ENCODE results near the gene KRTAP10-11. TPM values are rescaled to one million over a fixed set of nuclear protein-coding genes. Genes with fewer than 3 reads are reported as not detected.

The KRTAP10-11 gene
- total and polyA plus RNA-seq, 7 donors = not detected

DNA sequence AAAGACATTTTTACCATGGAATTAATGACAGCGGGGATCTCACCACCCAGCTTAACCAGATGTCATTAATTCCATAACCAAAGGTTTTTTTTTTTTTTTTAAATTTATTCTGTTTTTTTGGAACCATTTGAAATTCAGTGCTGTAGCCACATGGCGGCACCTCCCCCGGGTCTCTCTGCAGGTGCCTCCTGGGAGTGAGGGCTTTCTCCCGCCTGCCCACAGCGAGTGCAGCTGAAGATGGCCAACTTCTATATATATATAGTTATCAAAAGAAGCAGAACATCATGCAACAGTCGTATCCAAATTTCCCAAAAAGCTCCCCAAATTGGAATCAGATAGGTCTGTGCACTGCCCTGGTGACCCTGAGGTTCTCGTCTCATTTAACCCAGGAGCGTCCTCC lies 30.7 kb upstream of the KRTAP10-11 start:
- H3K4me3 ChIP-seq = no peak overlapping the region
- TF ChIP-seq, protein P1, sequence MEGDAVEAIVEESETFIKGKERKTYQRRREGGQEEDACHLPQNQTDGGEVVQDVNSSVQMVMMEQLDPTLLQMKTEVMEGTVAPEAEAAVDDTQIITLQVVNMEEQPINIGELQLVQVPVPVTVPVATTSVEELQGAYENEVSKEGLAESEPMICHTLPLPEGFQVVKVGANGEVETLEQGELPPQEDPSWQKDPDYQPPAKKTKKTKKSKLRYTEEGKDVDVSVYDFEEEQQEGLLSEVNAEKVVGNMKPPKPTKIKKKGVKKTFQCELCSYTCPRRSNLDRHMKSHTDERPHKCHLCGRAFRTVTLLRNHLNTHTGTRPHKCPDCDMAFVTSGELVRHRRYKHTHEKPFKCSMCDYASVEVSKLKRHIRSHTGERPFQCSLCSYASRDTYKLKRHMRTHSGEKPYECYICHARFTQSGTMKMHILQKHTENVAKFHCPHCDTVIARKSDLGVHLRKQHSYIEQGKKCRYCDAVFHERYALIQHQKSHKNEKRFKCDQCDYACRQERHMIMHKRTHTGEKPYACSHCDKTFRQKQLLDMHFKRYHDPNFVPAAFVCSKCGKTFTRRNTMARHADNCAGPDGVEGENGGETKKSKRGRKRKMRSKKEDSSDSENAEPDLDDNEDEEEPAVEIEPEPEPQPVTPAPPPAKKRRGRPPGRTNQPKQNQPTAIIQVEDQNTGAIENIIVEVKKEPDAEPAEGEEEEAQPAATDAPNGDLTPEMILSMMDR (IDR thresholded peaks at IDR 0.05) = no peak
- WGBS, 3 donors = 60 to 64% (median 62%) methylated on average over 8 of the region's 8 CpGs
- DNase-seq = no peak
- no peaks in the 10 kb centered on the region for H3K9me3 ChIP-seq
- intact Hi-C loops (cut with DNase I) = no loop called here
- H3K27ac ChIP-seq = no peak overlapping the region
- ATAC-seq = no peak
- H3K27me3 ChIP-seq (ENCODE audit: insufficient read depth in 3 of 3, low read length in 2 of 3) = peaks cover 0 to 39% (median 13%) of the 10 kb centered on the region in 3 donors
- H3K36me3 ChIP-seq (ENCODE audit: insufficient read depth in 1 of 2, low read depth in 1 of 2) = no peaks in the 10 kb centered on the region
- H3K4me1 ChIP-seq = no peaks in the 10 kb centered on the region

DNA sequence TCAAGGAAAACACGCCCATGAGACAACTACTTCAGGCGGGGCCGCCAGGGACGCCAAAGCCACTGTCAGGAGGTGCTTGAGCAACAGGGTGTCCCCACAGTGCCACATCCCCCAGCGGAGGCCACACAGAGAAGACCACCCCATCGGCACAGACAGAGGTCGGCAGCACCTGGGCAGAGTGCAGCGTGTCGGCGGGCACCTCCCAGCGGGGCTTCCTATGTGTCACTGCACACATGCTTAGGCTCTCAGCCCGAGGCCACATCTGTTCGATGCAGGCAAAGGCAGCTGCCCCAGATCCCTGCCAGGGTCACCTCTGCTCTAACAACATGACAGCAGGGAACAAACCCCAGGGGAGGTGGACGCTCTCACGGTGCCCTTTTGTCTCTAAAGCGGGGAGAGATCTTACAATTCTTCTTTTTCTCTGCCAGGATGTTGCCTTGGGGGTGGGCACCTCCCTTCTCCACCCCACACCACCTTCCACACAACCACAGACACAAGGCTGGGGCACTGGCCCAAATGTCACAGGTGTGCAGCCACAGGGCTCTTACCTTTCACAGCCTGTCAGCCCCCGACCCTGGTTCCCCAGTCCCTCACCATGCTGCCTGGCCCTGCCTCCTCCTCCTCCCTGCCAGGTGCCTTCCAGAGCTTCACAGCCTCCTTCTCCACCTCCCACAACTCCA lies 30.2 kb upstream of the KRTAP10-11 start:
- ATAC-seq (no peak), DNase-seq (peak in 1 of 2 donors; percentile 47)
- Histone ChIP-seq H3K36me3 (ENCODE audit: insufficient read depth in 1 of 2, low read depth in 1 of 2) (no peaks in the 10 kb centered on the region), H3K27ac (no peak overlapping the region), H3K27me3 (ENCODE audit: insufficient read depth in 3 of 3, low read length in 2 of 3) (peaks cover 0 to 39% (median 13%) of the 10 kb centered on the region in 3 donors), H3K4me1 (no peaks in the 10 kb centered on the region), H3K9me3 (no peaks in the 10 kb centered on the region), H3K4me3 (no peak overlapping the region)
- 43 to 44% (median 44%) methylated on average over 17 of the region's 17 CpGs for WGBS, 3 donors
- intact Hi-C loops (cut with DNase I) = no loop called here
- TF ChIP-seq, protein P1 (IDR thresholded peaks at IDR 0.05) = no peak

DNA sequence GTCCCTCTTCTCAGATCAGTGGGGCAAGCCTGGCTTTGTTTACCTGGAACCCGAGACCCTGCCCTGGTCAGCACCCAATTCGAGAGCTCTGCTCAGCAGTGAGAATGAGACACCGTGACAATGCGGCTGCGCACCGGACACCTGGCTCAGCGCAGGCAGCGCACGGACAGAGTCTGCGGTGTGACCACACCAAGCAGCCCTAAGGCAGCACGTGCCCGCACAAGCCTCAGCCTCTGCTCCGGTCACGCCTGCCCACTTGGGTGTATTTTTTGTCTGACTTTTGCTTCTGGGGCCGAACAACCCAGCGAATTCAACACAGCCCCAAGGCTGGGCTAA lies 29.7 kb upstream of the KRTAP10-11 start:
- TF ChIP-seq, protein P1 (IDR thresholded peaks at IDR 0.05) = no peak
- no peaks in the 10 kb centered on the region for H3K4me1 ChIP-seq
- intact Hi-C loops (cut with DNase I) = no loop called here
- 53 to 71% (median 64%) methylated on average over 16 of the region's 16 CpGs for WGBS, 3 donors
- DNase-seq = no peak
- no peak overlapping the region for H3K4me3 ChIP-seq
- H3K36me3 ChIP-seq (ENCODE audit: insufficient read depth in 1 of 2, low read depth in 1 of 2) = no peaks in the 10 kb centered on the region
- ATAC-seq = no peak
- H3K27ac ChIP-seq = no peak overlapping the region
- peaks cover 0 to 39% (median 13%) of the 10 kb centered on the region in 3 donors for H3K27me3 ChIP-seq (ENCODE audit: insufficient read depth in 3 of 3, low read length in 2 of 3)
- H3K9me3 ChIP-seq = no peaks in the 10 kb centered on the region

DNA sequence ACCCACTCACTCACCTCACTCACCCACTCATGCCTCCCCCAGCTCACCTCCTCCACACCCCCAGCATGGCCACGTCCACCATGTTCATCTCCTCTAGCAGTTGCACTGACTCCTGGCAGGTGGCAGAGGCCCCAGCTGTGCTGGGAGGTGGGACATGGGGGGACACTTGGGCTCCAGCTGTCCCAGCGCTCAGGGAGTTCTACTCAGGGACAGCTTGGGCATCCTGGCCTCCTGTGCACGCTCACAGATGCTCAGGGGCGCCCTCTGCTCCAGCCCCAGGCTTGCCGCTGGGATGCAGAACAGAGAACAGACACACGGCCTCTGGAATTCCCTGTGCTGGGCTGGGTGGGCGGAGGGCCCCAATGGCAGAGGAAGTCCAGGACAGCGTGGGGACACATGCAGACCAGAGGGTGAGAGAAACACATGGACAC lies 29.1 kb upstream of the KRTAP10-11 start:
- H3K4me3 ChIP-seq = no peak overlapping the region
- WGBS, 3 donors = 40 to 52% (median 45%) methylated on average over 8 of the region's 8 CpGs
- DNase-seq = no peak
- ATAC-seq = no peak
- TF ChIP-seq, protein P1 (IDR thresholded peaks at IDR 0.05) = no peak
- H3K4me1 ChIP-seq = no peaks in the 10 kb centered on the region
- intact Hi-C loops (cut with DNase I) = no loop called here
- H3K27ac ChIP-seq = no peak overlapping the region
- no peaks in the 10 kb centered on the region for H3K36me3 ChIP-seq (ENCODE audit: insufficient read depth in 1 of 2, low read depth in 1 of 2)
- H3K27me3 ChIP-seq (ENCODE audit: insufficient read depth in 3 of 3, low read length in 2 of 3) = peaks cover 0 to 39% (median 8%) of the 10 kb centered on the region in 3 donors
- no peaks in the 10 kb centered on the region for H3K9me3 ChIP-seq

DNA sequence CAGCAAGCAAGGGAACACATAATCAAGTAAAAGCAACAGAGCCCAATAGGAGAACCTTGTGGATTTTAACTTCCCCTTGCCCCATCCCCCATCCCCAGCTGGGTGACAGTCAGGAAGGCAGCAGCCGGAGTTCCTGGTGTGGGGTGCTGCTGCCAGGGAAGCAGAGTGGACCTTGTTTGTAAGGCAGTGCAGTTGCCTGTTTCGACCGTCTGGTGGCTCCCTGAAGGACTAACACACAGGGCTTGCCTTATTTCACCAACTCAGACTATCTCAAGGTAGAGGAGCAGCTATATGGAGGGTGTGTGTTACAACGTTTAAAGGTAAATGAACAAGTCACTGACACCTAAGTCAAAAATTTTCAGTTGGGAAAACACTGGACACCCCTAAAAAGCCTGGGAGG lies 27.7 kb upstream of the KRTAP10-11 start:
- DNase-seq (peak; percentile 29 to 61), ATAC-seq (no peak)
- peaks cover 5% of the 10 kb centered on the region for H3K9me3 ChIP-seq
- no peak overlapping the region for H3K27ac ChIP-seq
- H3K27me3 ChIP-seq (ENCODE audit: insufficient read depth in 3 of 3, low read length in 2 of 3) = peaks cover 0 to 29% (median 3%) of the 10 kb centered on the region in 3 donors
- H3K4me3 ChIP-seq = no peak overlapping the region
- no peaks in the 10 kb centered on the region for H3K4me1 ChIP-seq
- TF ChIP-seq, protein P1 (IDR thresholded peaks at IDR 0.05) = peak; percentile 17
- intact Hi-C loops (cut with DNase I) = no loop called here
- H3K36me3 ChIP-seq (ENCODE audit: insufficient read depth in 1 of 2, low read depth in 1 of 2) = no peaks in the 10 kb centered on the region
- 17 to 36% (median 27%) methylated on average over 4 of the region's 4 CpGs for WGBS, 3 donors
